T follicular helper cell (primary cell): Measurements from ENCODE around the gene ATRN.

ENCODE experiments used
- DNase-seq: peaks from one replicate; pipeline ENCODE4 v3.0.0-alpha.2; 2020; ENCODE audit warnings: low read depth

Gene ATRN

DNA sequence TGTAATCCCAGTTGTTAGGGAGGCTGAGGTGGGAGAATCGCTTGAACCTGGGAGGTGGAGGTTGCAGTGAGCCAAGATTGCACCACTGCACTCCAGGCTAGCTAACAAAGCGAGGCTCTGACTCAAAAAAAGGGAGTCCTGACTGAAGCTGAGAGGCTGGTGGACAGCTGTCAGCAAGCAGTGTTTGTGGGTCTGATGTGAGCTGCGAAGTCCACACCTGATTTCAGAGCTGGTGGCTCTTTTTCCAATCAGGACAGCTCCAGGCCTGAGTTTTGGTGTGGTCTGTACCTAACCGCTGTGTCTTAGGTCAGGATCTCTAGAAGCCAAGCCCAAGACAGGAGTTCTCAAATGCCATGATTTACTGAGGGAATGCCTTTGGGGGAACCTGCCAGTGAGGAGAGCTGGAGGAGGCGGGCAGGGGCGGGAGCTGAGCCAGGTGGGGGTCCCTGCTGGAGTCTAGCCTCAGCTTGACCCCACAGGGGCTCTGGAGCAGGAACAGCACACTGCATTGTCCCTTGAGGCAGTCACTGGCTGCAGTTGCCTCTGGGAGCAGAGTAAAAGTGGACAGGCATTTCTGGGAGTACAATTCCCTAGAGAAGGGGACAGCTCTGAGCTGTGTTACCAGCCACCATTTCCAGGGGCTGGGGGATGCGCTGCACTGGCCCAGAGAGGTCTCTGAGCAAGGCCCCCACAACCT lies 187.3 kb downstream of the ATRN start:
- no peak for DNase-seq

DNA sequence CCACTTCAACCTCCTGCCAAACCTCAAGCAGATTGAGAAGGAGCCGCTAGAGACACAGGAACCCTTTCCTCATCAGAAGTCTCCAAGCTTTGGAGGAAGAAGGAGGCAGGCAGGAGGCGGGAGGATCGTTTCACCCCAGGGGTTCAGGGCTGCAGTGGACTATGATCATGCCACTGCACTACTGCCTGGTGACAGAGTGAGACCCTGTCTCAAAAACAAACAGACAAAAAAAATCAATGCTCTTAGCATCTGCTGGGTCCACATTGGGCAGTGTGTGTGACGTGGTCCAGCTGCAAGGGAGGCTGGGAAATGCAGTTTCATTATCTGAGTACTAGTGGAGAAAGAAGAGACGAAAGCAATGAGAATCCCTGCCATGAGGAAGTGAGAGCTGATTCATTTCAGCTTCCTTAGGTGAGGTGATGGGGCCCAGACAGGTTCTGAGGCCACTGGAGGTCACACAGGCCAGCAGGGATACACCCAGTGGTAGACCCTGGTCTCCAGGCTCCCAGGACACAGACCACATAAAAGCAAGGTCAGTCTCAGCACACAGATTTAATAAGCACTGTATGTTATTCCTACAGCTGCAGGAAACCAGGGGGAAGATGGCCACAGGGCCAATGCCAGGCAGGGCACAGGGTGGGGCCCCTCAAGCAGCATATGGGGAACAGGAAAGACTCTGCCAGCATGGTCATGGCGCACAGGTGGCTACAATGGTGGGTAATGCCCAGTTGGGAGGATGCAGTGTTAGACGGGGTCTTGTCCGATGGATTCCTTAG lies 188.1 kb downstream of the ATRN start:
- no peak for DNase-seq

DNA sequence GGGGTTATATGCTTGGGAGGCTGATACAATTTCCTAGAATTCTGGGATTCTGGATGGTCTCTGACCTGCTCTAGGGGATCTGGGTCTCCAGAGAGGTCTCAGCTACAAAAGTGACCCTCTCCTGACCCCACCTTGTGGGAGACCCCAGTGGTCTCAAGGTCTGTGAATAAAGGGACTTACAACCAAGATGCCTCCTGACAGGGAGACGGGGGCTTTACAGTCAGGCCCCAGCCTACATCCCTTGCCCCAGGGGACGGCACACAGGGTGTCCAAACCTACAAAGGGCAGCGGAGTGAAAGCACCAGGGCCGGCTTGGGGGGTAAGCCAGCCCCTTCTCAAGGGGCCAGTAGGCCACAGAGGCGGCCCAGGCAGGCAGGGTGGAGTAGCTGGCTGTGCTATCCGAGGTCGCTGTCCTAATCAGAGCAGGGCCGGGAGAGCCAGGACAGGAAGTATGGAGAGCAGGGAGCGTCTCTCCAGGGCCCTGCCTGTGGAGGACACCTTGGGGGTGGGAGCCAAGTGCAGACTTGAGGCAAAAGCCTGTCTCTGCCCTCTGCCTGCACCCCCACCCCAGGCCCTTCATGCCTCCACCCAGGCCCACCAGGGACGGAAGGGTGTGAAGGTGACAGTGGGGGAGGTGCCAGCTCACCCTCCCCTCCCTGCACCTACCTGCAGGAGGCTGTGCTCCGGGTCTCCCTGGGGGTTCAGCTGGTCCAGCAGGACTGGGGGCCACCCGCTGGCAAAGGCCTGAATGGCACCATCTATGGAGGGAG lies 188.9 kb downstream of the ATRN start:
- DNase-seq: no peak

DNA sequence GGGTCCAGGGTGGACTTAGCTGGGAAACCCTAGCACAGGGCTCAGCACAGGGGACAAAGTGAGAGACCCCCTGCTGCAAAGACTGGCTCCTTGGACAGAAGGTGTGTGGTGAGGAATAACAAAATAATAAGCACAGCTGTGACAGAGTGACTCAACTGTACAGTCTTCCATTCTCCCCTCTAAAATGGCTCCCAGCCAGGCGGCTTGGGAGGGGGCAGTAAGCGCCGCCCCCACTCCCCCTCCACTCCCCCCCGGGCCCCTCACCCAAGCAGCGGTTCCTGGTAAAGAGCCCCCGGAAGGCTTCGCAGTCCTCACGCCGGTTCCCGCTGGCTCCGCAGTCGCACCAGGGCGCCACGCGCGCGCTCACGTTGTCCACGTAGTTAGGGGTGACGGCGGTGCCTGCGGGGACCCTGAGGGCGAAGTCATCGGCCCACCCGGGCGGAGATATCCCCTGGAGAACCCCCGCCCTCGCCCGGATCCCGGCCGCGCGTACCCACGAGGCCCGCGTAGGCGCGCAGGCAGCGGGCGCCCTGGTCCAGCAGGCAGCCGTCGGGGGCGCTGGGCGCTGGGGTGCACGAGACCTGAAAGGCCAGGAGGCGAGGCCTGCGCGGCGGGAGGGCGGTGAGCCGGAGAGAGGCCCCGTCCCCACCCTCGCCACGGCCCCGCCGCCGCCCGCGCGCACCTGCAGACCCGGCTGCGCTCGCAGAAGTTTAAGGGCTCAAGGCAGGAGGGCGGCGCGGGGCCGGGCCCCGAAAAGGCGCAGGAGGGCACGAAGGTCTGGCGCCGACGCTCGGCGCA lies 189.6 kb downstream of the ATRN start:
- no peak for DNase-seq

DNA sequence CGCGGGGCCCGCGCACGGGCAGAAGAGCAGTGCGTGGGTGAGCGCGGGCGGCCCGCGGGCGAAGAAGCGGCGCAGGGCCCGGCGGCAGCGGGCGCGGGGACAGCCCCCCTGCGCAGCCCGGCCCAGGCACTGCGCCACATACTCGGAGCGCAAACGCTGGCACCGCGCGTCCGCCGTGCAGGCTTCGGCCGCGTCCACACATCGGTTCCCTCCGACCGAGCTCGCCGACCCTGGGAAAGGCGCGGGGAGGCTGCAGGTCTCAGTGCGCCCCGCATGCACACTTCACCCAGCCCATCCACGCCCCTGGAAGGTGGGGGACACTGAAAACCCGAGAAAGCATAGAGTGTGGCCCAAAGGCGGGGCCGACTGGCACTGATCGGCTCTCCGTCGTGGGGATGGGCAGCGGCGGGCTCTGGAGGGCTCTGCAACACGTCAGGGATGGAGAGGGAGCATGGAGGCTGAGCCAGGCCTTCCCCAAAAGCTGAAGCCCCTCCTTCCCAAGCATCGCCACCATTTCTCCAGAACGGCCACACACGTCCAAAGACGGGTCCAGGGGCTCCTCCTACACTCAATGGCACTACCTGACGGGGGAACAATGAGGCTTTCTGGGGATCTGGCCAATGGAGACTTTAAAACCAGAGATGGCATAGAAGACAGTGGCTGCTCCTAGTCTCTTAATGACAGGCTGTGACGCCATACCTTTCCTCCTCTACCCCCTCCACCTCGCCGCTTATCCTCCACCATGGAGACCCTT lies 190.4 kb downstream of the ATRN start:
- DNase-seq: no peak

DNA sequence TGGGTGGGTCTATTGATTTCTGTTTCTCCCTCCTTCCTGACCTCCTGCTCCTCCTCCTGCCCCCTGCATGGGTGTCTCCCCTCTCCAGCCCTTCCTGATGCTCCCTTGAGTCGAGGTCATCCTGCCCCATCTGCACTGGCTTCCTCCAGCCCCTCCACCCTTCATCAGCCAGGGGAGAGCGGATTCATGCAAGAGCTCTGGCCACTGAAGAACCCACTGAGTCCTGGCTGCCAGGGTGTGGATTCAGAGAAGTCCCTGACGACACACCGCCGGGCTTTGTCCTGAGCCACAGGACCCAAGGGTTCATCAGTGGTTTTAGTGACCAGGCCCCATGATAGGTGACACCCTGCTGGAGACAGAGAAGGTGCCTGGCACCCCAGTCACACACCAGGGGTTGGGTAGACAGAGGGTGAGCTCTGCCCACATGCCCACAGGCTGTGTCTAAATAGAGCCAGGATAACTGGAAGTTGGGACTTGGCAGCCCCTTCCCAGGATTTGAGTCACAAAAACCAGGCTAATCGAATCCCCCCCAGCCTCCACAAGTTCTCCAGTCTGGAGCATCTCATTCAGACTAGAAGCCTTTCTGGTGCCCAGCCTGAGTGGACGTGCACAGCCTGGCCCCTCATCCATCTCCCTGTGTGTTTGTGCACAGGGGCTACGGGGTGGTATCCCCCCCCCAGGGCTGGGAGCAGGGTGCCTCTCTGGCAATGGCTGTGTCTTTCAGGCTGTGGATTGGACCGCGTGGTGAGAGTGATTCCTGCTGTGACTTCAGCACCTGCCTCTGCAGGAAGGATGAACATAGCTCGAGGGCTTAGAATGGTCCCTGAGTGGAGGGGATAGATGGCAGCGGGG lies 191.2 kb downstream of the ATRN start:
- no peak for DNase-seq

- no peak for DNase-seq
Observed at GRCh38 chr20:3663031-3663701, 192.3 kb downstream of the ATRN start, which contains the start of gene GFRA4. GFRA4 (minus strand) TSS chr20:3663399; CDS start chr20:3663399, 0 bp downstream.

GRCh38 chr20:3663858-3664257 lies 193.0 kb downstream of the ATRN start:
- no peak for DNase-seq

DNA sequence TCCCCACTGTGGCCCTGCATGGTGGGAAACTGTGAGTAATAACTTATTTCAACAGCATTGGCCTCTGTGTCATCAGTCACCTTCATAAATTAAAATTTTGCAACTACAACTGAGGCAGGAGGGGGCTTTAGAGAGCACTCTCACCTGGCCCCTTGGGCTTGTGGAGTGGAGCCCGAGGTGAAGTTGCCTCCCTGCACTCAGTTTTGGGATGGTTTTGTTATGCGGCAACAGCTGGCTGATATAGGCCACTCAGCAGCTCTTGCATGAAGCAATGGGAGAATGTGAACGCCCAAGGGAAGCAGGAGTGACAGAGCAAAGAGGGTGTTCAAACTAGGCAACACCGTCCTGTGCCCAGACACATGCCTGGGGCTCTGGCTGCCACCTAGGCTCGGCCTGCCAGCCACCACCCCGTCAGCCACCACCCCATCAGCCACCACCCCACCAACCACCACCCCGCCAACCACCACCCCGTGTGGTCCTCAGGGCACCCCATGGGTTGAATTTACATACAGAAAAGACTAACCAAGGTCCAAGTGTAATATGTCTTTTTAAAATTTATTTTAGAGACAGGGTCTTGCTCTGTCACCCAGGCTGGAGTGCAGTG lies 196.7 kb downstream of the ATRN start:
- no peak for DNase-seq

DNA sequence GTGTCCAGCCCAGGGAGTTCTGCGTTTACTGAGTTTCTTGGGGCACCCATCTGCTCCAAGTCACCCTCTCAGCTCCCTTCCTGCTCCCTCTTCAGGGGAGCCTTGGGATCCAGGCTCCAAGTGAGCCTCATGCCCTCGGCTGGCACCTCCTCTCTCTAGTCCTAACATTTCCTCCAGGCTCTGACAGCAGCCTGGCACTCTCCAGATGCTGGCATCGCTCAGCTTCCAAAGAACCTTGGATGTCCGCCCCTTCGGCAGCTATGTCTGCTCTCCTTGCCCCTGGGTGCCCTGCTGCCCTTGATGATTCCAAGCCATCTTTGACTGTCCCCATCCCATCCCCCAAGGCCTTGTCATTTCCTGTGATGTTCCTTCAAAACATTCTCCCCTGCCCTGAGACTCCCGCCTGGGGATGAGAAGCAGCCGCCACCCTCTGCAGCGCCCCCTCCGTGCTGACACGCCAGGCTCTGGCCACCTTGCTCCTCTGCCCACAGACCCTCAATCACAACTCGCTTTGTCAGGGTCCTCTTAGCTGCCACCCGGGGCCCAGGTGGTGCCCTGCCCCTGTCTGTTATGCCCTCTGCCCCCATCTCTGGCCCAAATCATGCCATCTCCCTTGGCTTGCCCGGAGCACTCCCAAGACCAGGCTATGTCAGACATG lies 199.0 kb downstream of the ATRN start:
- no peak for DNase-seq

DNA sequence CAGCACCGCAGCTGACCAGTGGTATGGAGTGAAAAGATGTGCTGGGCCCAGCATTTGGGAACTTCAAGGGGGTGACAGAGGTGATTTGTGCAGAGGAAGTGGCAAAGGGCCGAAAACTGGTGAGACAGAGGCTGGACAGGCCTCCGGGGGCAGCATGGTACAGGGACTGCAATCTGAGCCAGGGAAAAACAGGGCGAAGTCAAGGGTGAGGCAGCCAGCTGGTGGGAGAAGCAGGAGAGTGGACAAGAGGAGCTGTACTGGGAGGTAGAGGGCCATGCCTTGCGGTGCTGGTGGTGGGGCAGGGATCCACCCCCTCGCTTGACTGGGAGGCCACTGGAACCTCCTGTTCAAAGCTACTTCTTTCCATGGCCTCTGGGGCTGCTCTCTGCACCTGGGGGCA lies 199.7 kb downstream of the ATRN start:
- DNase-seq: no peak

DNA sequence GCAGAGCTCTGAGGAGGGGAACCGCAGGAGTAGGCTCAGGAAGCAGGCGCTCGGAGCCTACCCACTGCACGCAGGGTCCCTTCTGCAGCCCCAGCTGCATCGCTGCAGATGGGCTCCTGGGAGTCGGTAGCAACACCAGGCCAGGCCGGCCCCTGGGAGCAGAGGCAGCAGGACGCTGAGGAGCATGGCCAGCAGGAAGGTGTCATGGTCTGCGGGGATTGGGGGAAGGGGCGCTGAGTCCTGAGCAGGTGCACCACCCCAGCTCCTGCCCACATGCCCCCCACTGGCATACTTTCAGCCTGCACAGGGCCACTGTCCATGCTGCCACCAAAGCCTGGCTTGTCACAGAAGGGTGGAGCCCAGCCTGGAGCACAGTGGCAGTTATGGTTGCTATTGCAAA lies 200.1 kb downstream of the ATRN start:
- DNase-seq: no peak

DNA sequence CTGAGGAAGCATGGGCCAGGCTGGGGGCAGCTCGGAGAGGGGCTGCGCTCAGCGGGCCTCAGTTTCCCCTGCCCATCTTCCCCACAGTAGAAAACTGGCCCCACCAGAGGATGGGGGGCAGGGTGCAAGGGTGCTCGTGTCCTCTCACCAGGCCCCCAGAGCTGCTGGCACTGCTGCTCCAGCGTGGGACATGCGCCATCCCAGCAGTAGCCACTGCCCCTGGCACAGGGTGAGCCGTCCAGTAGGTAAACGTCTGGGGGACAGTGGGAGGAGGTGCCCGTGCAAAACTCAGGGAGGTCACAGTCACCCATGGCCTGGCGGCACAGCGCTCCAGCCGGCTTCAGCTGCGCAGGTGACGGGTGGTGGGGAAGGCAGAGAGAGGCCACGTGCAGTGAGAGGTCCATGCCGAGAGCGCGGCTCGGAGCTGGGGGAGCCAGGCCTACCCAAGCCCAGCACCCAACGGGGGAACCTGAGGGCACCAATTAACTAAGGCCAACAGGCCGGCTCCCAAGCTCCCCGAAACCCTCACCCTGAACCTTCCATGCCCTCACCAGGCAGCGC lies 201.2 kb downstream of the ATRN start:
- no peak for DNase-seq

DNA sequence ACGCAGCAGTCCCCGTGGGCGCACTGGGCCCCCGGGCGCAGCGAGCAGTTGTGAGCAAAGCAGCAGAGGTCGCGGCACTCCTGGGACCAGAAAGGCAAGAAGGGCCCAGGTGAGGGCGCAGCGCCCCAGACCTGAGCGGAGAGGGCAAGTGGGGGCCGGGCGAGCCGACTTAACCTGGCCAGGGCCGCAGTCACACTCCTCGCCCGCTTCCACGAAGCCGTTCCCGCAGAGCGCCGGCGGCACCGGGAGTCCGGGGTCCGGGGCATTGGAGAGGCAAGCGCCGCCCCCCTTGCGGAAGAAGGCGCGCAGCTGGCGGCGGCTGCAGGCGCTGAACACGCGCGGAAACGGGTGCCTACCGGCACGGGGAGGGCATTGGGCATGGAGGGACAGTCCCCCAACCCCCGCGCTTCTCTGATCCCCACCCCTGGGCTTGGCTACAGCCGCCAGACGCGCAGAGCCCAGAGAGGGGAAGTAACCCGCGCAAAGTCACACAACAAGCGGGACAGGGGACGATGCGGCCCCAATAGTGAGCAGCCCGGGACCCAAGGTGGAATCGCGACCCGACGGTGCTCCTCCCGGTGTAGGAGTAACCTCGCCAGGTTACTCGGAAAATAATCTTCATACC lies 201.8 kb downstream of the ATRN start:
- no peak for DNase-seq

- DNase-seq: no peak
Observed at GRCh38 chr20:3673221-3674070, 202.6 kb downstream of the ATRN start.

DNA sequence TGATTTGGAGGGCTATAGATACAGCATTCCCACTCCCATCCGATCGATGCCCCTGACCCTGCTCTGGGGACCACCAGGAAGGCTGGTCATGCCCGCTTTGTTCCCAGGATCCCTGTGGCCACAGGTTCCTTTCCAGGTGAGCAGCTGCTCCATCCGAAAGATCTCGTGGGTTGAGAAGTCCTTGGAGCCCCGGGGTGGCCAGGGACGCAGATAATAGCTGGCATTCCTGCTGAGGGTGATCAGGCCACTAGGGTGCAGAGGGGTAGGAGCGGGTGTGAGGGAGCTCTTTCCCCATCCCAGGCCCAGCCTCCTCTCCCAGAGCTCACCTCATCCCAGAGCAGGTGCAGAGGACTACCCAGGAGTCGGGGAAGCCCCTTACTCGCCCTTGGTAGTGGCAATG lies 203.6 kb downstream of the ATRN start:
- DNase-seq: no peak
